ENCODE results near the gene LARP4B.
A peak's percentile ranks its signal among the peaks of the same experiment; 100 is the strongest.

LARP4B gene

GRCh38 chr10:931326-932318, at the start of gene LARP4B:
Gene LARP4B (minus strand): TSS chr10:931705. CDS start chr10:885721, 45,984 bp downstream.
- peak; percentile 91 to 96 (median 95) for DNase-seq (ENCODE audit: low read depth in 3 of 3)

GRCh38 chr10:980468-981093, 49.1 kb upstream of the LARP4B start:
- no peak for DNase-seq (ENCODE audit: low read depth in 3 of 3)

GRCh38 chr10:978826-979421, 47.4 kb upstream of the LARP4B start:
- DNase-seq (ENCODE audit: low read depth in 3 of 3): no peak

GRCh38 chr10:976316-976715, 44.8 kb upstream of the LARP4B start:
- no peak for DNase-seq (ENCODE audit: low read depth in 3 of 3)

GRCh38 chr10:974785-975074, 43.2 kb upstream of the LARP4B start:
- no peak for DNase-seq (ENCODE audit: low read depth in 3 of 3)

- no peak for DNase-seq (ENCODE audit: low read depth in 3 of 3)
These were observed 42.7 kb upstream of the LARP4B start for GRCh38 chr10:974038-974784.

- DNase-seq (ENCODE audit: low read depth in 3 of 3): no peak
These were observed 41.3 kb upstream of the LARP4B start for GRCh38 chr10:972763-973162.

GRCh38 chr10:971613-972012, 40.1 kb upstream of the LARP4B start:
- DNase-seq (ENCODE audit: low read depth in 3 of 3): no peak

- no peak for DNase-seq (ENCODE audit: low read depth in 3 of 3)
These were observed 39.6 kb upstream of the LARP4B start for GRCh38 chr10:971150-971542.

GRCh38 chr10:970311-971149, 39.0 kb upstream of the LARP4B start:
- no peak for DNase-seq (ENCODE audit: low read depth in 3 of 3)

- DNase-seq (ENCODE audit: low read depth in 3 of 3): no peak
These were observed 38.1 kb upstream of the LARP4B start for GRCh38 chr10:969473-970150.

GRCh38 chr10:968546-969199, 37.2 kb upstream of the LARP4B start:
- no peak for DNase-seq (ENCODE audit: low read depth in 3 of 3)

GRCh38 chr10:966466-967235, 35.1 kb upstream of the LARP4B start:
- no peak for DNase-seq (ENCODE audit: low read depth in 3 of 3)

- DNase-seq (ENCODE audit: low read depth in 3 of 3): no peak
These were observed 33.5 kb upstream of the LARP4B start for GRCh38 chr10:964988-965417.

- no peak for DNase-seq (ENCODE audit: low read depth in 3 of 3)
These were observed 32.9 kb upstream of the LARP4B start for GRCh38 chr10:964321-964987.

- no peak for DNase-seq (ENCODE audit: low read depth in 3 of 3)
These were observed 32.1 kb upstream of the LARP4B start for GRCh38 chr10:963655-964054.

GRCh38 chr10:963186-963585, 31.7 kb upstream of the LARP4B start:
- DNase-seq (ENCODE audit: low read depth in 3 of 3): no peak

- no peak for DNase-seq (ENCODE audit: low read depth in 3 of 3)
These were observed 30.8 kb upstream of the LARP4B start for GRCh38 chr10:962342-962741.

- DNase-seq (ENCODE audit: low read depth in 3 of 3): no peak
These were observed 27.4 kb upstream of the LARP4B start for GRCh38 chr10:958856-959255.

All from stimulated activated CD4-positive, alpha-beta T cell treated with anti-CD3 and anti-CD28 coated beads, TNF-alpha, amount 100 ng/mL, for 48 hours (primary cell).